MCF 10A (cell line): ENCODE data around the gene CUL5. TPM values are rescaled to one million over a fixed set of nuclear protein-coding genes. Genes with fewer than 3 reads are reported as not detected.

Experiments used
- BruUV-seq: library from RNA; stranded (reverse); fragments of 400-500 nt; replicated peaks from 2 replicates; lab custom pipeline; 2021; lab: Mats Ljungman, UMichigan
- CTCF ChIA-PET: fragments of 300-600 bp; sonication (Branson Sonifier 250); formaldehyde crosslinking; extraction: SDS; loops from one replicate; lab custom pipeline; 2021; ENCODE audit warnings: antibody characterized with exemption, inconsistent platforms; lab: Yijun Ruan, JAX
- POLR2A ChIA-PET: fragments of 300-600, 350-650 bp; sonication (Branson Sonifier 250); formaldehyde crosslinking; extraction: SDS; loops from one replicate; lab custom pipeline; 2020; ENCODE audit warnings: antibody characterized with exemption, inconsistent platforms; lab: Yijun Ruan, JAX
- DNase-seq: peaks from one replicate; pipeline ENCODE4 v3.0.0-alpha.2; 2018; ENCODE audit not compliant: unreplicated experiment
- H3K27ac Mint-ChIP-seq: one replicate; pipeline ENCODE4 v1.8.0; 2022; ENCODE audit warnings: mild to moderate bottlenecking, low read depth, mixed read lengths; ENCODE audit not compliant: unreplicated experiment
- H3K27me3 Mint-ChIP-seq: one replicate; pipeline ENCODE4 v1.8.0; 2022; ENCODE audit warnings: mixed read lengths; ENCODE audit not compliant: insufficient read depth, unreplicated experiment
- H3K36me3 Mint-ChIP-seq: one replicate; pipeline ENCODE4 v1.8.0; 2022; ENCODE audit warnings: mild to moderate bottlenecking, moderate library complexity, mixed read lengths; ENCODE audit not compliant: insufficient read depth, unreplicated experiment
- H3K4me1 Mint-ChIP-seq: one replicate; pipeline ENCODE4 v1.8.0; 2022; ENCODE audit warnings: mixed read lengths; ENCODE audit not compliant: insufficient read depth, unreplicated experiment
- H3K4me3 Mint-ChIP-seq: one replicate; pipeline ENCODE4 v1.8.0; 2022; ENCODE audit warnings: mild to moderate bottlenecking, moderate library complexity, mixed read lengths; ENCODE audit not compliant: unreplicated experiment
- H3K9me3 Mint-ChIP-seq: one replicate; pipeline ENCODE4 v1.8.0; 2022; ENCODE audit warnings: mixed read lengths; ENCODE audit not compliant: unreplicated experiment
- CTCF ChIP-seq: fragments of 200-600 bp; IDR thresholded peaks from one replicate; pipeline ENCODE4 v1.8.0; 2022; ENCODE audit warnings: antibody characterized with exemption, mild to moderate bottlenecking; ENCODE audit not compliant: unreplicated experiment
- intact Hi-C: fragments of 100-400 bp; cut with micrococcal nuclease; formaldehyde crosslinking; loops from 2 replicates; pipeline ENCODE4 v1.14.1; 2022
- total RNA-seq: library from RNA; stranded (reverse); gene quantifications from 2 replicates; pipeline ENCODE4 v1.2.3, GENCODE V29; 2022

CUL5 gene
- total RNA-seq, 1 experiment from 2014 or later: 31.8 TPM

DNA sequence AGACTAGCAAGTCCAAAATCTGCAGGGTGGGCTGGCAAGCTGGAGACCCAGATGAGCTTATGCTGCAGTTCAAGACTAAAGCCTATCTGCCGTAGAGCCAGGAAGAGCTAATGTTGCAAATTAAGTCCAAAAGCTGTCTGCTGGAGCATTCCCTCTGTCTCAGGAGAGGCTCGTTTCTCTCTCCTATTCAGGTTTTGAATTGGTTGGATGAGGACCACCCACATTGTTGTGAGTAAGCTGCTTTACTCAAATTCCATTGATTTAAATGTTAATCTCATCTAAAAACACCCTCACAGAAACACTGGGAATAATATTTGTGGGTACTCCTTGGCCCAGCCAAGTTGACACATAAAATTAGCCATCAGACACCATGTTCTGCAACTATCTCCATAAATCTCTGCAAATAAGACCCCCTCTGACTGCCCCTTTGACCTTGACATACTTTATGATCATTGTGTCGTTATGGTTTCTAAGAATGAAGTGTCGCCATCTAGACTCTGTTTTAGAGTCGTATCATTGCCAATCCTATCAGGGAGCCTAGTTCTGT is 16.8 kb upstream of the CUL5 start:
- no peak for TF ChIP-seq CTCF
- Mint-ChIP-seq H3K4me3 (no peak overlapping the region), H3K9me3 (no peaks in the 10 kb centered on the region), H3K27me3 (peaks cover 11% of the 10 kb centered on the region), H3K27ac (no peak overlapping the region), H3K4me1 (no peaks in the 10 kb centered on the region), H3K36me3 (no peaks in the 10 kb centered on the region)
- DNase-seq: no peak
- ChIA-PET CTCF (no interaction called here), POLR2A (interaction anchor here (0.8 to 1.1 kb wide), 2 partner anchors 17 to 128 kb away, joined by 3 read pairs; partner anchors contain the start of gene CUL5)
- intact Hi-C loops: no loop called here
- BruUV-seq: no TSS peak

DNA sequence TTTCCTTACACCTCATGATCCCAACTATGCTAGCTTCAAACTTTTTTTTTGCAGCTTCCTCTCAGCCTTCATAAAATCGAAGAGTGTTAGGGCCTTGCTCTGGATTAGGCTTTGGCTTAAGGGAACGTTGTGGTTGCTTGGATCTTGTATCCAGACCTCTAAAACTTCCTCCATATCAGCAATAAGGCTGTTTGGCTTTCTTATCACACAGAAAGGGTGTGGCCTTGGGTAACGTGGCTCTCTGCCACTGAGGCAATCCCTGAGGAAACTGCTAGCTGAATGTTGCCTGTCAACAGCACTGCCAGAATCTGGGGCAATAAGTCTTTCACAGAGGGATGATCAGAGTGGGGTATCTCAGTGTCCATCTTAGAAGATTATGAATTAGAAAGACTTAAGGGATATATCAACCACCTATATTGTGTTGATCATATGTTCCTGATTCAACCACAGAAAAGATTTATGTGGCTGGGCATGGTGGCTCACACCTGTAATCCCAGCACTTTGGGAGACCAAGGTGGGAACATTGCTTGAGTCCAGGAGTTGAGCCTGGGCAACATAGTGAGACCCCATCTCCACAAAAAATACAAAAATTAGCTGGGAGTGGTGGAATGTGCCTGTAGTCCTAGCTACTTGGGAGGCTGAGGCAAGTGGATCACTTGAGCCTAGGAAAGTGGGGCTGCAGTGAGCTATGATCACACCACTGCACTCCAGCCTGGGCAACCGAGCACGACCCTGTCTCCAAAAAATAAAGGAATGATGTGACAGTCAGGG is 12.5 kb upstream of the CUL5 start:
- H3K4me3 Mint-ChIP-seq: no peak overlapping the region
- DNase-seq: no peak
- H3K4me1 Mint-ChIP-seq: no peaks in the 10 kb centered on the region
- H3K9me3 Mint-ChIP-seq: no peaks in the 10 kb centered on the region
- no peak overlapping the region for H3K27ac Mint-ChIP-seq
- BruUV-seq: no TSS peak
- H3K27me3 Mint-ChIP-seq: peaks cover 11% of the 10 kb centered on the region
- CTCF ChIA-PET: interaction anchor here (0.6 to 1.3 kb wide), 2 partner anchors 13 to 225 kb away, joined by 3 read pairs; partner anchors contain the start of gene CUL5
- POLR2A ChIA-PET: interaction anchor here (0.6 kb wide), 1 partner anchor 15 kb away, joined by 4 read pairs; no protein-coding TSS in a partner anchor
- intact Hi-C loops: no loop called here
- H3K36me3 Mint-ChIP-seq: no peaks in the 10 kb centered on the region
- TF ChIP-seq CTCF: no peak

- H3K9me3 Mint-ChIP-seq: no peaks in the 10 kb centered on the region
- no peaks in the 10 kb centered on the region for H3K36me3 Mint-ChIP-seq
- no peak overlapping the region for H3K4me3 Mint-ChIP-seq
- no peak for DNase-seq
- peaks cover 22% of the 10 kb centered on the region for H3K27me3 Mint-ChIP-seq
- H3K4me1 Mint-ChIP-seq: no peaks in the 10 kb centered on the region
- ChIA-PET CTCF (no interaction called here), POLR2A (interaction anchor here (0.6 to 1.1 kb wide), 2 partner anchors 10 to 541 kb away, joined by 3 to 4 read pairs; partner anchors contain the start of genes CUL5 and CWF19L2)
- intact Hi-C loops: no loop called here
- H3K27ac Mint-ChIP-seq: no peak overlapping the region
- BruUV-seq: no TSS peak
- no peak for TF ChIP-seq CTCF
Measured at GRCh38 chr11:107998761-107999160, 9.9 kb upstream of the CUL5 start.

DNA sequence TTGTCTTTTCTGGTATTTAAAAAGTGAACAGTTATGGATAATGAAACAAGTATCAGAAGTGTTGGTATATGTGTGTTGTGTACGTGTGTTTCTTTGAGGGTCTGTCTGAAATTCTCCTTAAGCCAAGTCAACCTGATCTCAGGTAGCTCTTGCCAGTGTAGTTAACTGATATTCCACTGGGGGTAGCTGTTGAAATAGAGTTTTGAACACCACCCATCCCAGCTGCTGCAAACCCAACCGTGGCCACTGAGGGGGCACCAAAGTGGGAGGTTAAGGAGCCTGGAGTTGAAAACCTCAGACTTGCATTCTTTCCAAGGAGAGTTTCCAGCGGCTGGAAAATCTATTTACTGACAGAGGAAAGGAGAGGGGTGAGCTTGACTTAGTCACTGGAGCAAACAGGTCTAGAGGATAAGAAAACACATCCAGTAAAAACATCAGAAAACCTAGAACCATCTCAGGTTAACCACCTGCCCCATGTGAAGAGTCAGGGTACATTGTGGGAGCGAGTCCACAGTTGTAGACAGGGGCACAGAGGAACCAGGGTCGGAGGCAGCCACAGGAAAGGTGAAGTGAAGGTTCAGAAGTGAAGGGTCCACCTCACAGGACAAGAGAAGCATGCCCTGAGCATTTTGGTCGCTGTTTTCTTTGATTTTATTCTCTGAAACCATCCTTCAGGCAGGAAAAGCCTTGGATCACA is 8.8 kb upstream of the CUL5 start:
- no TSS peak for BruUV-seq
- POLR2A ChIA-PET: no interaction called here
- peak; percentile 61 for DNase-seq
- H3K27ac Mint-ChIP-seq: no peak overlapping the region
- TF ChIP-seq CTCF: no peak
- H3K9me3 Mint-ChIP-seq: no peaks in the 10 kb centered on the region
- no peaks in the 10 kb centered on the region for H3K36me3 Mint-ChIP-seq
- peaks cover 16% of the 10 kb centered on the region for H3K27me3 Mint-ChIP-seq
- CTCF ChIA-PET: interaction anchor here (0.7 to 1.7 kb wide), 2 partner anchors 9 to 315 kb away, joined by 3 to 5 read pairs; partner anchors contain the start of gene CUL5
- no peak overlapping the region for H3K4me3 Mint-ChIP-seq
- intact Hi-C loops: loop anchor here (5.0 kb wide), 1 partner anchor 657 kb away; no protein-coding TSS in a partner anchor
- peaks cover 5% of the 10 kb centered on the region for H3K4me1 Mint-ChIP-seq
